Hematopoietic multipotent progenitor cell treated with erythropoietin and hydrocortisone succinate and interleukin-3 and kit ligand, for 17 days (in vitro differentiated cells): ENCODE data around the gene MACROD1.

ENCODE experiments used
- DNase-seq: peaks from one replicate; pipeline ENCODE4 v3.0.0-alpha.2; 2015; ENCODE audit warnings: low spot score

MACROD1 gene

DNA sequence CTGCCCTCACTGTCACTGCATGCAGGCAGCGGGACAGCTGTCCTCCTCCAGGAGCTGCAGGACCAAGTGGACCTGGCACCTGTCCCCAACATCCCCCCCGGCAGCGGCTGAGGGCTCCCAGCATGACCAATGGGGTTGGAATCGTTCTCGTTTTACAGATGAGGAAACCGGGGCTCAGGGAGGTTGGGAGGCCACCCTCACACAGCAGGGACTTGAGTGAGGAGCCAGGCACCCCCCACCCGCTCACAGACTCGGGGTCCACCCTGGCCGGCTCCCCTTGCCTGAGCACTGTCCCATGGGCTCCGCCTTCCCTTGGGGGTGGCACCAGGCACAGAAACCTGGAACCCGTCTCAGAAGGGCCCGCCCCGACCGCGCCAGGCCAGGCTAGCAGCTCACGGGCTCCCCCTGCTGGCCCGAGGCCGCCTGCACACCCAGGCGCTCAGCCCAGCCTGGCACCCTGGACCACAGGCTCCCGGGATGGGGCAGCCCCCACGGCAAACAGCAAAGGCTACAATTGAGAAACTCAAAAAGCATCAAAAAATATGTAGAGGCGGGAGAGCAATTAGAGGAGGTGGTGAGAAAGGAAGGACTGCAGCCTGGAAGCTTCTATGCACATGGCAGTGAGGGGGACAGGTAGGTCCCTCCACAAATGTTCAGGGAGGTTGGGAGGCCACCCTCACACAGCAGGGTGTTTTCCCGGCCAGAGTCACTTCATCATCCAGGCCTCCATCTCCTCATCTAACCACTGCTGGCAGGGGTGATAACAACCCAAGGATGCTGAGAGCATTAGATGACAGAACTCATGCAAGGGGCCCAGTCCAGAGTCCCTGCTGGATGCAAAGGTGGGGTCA is 12.8 kb downstream of the MACROD1 start:
- peak; percentile 73 for DNase-seq

GRCh38 chr11:64151337-64151736 is 14.6 kb downstream of the MACROD1 start:
- no peak for DNase-seq

GRCh38 chr11:64150481-64151239 is 15.3 kb downstream of the MACROD1 start:
- no peak for DNase-seq

DNA sequence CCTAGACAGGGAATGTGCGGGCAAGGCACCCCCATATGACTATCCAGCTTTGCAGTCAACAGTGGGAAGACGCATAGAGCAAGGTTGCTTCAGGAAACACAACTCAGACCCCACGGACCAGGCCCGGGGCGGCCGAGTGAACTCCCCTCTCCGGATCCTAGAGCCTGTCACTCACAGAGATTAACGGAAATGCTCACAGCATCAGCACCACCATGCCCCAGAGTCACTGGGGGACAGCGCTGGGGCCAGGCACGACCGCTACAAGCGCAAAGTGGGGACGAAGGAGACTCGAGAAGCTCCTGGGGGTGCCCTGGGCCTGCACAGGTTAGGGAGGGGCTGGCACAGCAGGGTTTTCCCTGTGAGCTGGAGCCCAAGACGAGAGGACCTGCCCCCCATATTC is 15.9 kb downstream of the MACROD1 start:
- DNase-seq, result no peak

DNA sequence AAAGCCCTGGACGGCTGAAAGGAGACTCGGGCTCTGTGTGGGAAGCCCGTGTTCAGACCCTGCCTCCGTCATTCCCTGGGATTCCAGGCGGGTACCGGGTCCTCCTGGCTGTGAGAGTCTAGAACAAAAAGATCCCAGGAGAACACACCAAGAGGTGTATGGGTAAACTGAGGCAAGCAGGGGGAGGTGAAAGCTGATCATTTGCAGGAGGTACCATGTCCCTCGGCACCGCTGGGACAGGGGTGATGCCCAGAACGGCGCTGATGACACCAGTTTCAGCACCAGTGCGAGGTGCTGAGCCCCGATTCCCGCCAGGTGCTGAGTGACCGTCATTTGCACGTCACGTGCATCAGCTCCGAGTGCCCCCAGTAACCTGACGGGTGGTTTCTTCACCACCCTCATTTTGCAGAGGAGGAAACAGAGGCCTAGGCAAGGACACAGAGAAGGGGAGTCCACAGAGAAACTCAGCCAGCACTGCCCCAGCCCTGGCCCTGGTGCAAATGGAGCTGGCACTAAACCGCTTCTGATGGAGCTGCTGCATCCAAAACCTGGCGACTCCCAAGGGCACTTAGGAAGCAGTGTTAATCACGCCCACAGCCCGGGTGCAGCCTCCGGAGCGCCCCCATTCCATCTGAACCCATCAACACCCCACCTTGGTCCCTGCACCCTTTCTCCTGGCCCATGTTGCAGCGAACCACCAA is 16.8 kb downstream of the MACROD1 start:
- no peak for DNase-seq

DNA sequence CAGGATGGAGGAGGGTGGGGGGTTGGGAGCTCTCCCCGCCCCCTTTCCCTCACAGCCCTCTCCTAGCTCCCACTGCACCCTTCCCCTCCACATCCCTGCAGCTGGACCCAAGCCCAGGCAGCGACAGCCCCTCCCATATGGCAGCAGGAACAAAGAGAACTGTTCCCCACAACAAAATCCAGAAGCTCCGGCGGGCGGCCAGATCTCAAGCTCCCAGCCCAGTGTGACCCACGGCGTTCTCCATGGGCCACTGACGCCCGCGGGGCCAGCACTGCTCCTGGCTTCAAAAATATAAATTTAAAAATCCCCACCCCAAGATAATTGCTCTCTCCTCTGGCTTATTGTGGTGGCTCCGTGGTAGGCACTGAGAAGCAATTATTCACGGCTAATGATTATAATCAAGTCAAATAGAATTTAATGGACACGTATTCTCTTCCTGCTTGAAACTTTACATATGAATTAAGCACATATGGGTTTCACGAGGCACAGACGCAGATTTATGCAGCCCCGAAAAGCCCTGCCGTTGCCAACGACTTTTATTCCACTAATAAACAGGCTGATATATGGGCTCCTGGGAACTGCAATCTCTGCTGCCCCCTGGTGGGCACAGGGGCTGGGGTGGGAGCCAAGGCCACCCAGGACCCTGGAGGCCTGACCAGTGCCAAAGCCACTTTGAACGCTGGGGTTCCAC is 17.5 kb downstream of the MACROD1 start:
- DNase-seq, result peak; percentile 70

DNA sequence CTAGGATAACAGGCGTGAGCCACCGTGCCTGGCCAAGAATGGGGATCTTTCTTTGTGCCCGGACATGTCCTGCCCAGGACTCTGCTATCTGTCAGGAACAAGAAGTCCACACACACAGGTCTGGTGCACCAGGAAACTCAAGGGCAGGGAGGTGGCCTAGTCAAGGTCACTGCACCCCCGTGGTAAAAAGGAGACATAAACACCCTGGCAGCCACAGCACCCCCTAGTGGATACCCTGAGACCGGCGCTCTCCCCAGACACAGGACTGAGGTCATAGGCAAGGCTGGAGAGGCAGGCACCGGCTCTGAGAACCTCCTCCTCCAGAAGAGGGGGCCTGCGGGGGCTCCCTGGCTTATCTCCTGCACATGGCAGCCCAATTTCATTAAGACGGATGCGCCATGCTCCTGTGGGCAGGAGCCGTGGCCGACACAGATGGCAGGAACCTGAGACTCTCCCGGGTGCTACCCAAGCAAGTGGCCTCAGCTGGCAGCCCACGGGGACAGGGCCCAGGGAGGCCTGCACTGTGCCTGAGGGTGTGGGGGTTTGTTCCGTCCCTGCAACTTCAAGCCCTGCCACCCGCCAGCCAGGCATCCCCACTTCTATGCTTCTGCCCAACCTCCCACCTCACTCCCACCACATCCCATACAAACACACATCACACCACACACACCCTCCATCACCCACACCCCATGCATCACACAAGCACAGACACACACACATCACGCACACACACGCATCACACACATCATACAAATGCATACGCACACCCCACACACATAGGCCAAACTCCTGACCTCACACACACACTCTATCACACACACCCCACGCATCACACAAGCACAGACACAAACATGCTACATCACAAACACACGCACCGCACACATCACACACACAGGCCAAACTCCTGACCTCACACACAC is 19.6 kb downstream of the MACROD1 start:
- peak; percentile 72 for DNase-seq

- DNase-seq, result no peak
Observed at GRCh38 chr11:64144587-64145472, 21.1 kb downstream of the MACROD1 start.

GRCh38 chr11:64141081-64141783 is 24.7 kb downstream of the MACROD1 start:
- no peak for DNase-seq

- no peak for DNase-seq
Observed at GRCh38 chr11:64140082-64140481, 25.8 kb downstream of the MACROD1 start.

DNA sequence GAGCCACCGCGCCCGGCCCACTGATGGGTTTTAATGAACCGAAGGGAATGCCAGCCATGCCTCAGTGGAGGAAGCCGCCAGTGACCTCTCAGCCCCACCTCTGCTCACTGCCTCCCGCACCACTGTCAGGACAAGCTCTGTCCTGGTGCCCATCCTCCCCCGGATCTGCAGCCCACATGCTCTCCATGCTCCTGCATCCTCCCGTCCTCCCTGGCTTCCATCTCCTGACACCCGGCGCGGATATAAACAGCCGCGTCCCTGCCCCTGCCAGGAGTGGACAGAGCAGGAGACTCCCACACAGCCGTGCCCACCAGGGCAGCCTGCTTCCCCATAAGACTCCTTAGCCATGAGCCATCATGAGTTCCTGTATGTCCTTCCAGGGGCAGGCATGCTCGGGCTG is 26.9 kb downstream of the MACROD1 start:
- DNase-seq, result no peak

DNA sequence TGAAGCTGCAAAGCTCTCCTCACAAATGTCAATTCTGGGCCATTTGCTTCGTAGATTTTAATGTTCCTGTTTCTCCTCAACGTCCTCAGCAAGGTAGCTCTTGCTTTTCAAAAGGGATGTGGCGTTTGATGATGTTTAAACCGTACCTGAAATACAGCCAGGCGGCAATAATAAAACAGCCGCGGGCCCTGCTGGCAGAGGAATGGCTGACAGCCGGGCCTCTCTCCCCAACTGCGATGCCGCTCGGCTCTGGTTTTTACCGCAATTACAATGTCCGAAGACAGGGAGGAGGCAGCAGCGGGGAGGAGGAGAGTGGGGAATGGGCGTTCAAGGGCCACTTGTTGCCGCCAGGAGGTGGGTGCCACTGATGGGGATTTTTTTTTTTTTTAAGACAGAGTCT is 27.5 kb downstream of the MACROD1 start:
- DNase-seq, result no peak

GRCh38 chr11:64136765-64137441 is 29.0 kb downstream of the MACROD1 start:
- DNase-seq, result no peak

DNA sequence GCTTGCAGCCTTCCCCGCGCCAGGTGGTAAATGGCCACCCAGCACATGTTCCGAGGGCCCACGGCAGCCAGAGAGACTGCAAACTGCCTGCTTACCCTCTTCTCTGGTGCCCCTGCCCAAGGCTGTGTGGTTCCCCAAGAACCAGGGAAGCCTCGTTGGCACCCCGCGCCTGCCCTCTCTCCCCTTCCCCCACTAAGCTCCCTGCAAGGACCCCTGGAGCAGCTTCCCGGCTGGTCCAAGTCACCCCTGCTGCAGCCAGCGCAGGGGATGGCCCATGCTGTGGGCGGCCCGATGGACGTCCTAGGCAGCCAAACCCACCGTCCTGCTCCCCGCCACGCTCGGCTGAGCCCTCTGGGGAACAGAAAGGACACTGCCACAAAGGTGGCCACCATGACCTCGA is 30.2 kb downstream of the MACROD1 start:
- DNase-seq, result no peak

- no peak for DNase-seq
Observed at GRCh38 chr11:64134963-64135362, 30.9 kb downstream of the MACROD1 start.

DNA sequence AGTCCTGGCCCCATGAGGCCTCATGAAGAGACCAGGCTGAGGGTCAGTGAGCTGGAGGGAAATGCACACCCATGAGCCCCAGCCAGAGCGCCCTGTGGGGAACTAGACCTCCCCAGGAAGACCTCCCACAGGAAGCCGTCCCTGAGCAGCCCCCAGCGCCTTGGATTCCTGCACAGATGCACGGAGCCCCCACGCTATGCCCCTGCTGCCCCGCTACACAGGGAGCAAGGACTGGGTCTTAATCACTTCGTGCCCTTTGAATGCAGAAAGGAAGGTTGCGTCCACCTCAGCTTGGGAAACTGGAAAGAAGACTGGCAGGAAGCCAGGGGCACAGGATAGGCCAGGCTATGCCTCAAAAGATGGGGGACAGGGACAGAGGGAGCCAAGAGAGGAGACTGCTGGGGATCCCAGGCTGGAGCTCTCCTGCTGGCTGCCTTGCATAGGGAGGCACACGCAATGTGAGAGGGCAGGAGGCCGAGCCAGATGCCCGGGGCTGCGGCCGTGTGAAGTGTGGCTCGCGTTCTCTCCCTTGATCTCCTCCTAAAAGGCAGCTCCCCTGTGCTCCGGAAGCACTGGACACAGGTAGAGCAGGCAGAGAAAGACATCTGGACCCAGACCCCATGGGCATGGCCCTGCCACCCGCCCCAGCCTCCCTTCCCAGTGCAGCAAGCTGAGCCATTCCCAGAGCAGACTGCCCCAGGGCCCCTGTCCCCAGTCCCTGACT is 32.8 kb downstream of the MACROD1 start:
- no peak for DNase-seq

- no peak for DNase-seq
Observed at GRCh38 chr11:64132191-64132771, 33.6 kb downstream of the MACROD1 start.
